IMR-90 (cell line): ENCODE data around the gene KCNIP1. TPM values are rescaled to one million over a fixed set of nuclear protein-coding genes. Genes with fewer than 3 reads are reported as not detected.

ENCODE experiments used
- ATAC-seq: fragments of 200-7000 bp; cut with Tn5 transposase; 2 replicates; pipeline ENCODE4 v1.9.1; 2020; ENCODE audit warnings: low read depth, mild to moderate bottlenecking, moderate library complexity
- BruUV-seq: library from RNA; stranded (reverse); fragments of 400-500 nt; replicated peaks from 2 replicates; lab custom pipeline; 2021; lab: Mats Ljungman, UMichigan
- CTCF ChIA-PET: fragments of 300-600 bp; formaldehyde crosslinking; extraction: SDS; loops from one replicate; lab custom pipeline; 2021; ENCODE audit warnings: antibody characterized with exemption; lab: Yijun Ruan, JAX
- POLR2A ChIA-PET: fragments of 300-600 bp; sonication (Branson Sonifier 250); formaldehyde crosslinking; loops from one replicate; lab custom pipeline; 2022; ENCODE audit warnings: antibody characterized with exemption; ENCODE audit not compliant: unreplicated experiment; lab: Charles Lee
- DNase-seq: peaks from one replicate; pipeline ENCODE4 v3.0.0; 2013
- H2AFZ ChIP-seq: replicated peaks from 2 replicates; pipeline ENCODE3; 2013; ENCODE audit warnings: low read length, mild to moderate bottlenecking; ENCODE audit not compliant: poor library complexity
- H2AK5ac ChIP-seq: 2 replicates; pipeline ENCODE4 v1.6.1; 2013; ENCODE audit warnings: low read depth, low read length, inconsistent platforms
- H2AK9ac ChIP-seq: replicated peaks from 2 replicates; pipeline ENCODE3; 2013; ENCODE audit warnings: mild to moderate bottlenecking, low read depth, low read length, moderate library complexity; ENCODE audit not compliant: poor library complexity
- H2BK120ac ChIP-seq: 2 replicates; pipeline ENCODE4 v1.6.1; 2013; ENCODE audit warnings: low read depth, low read length, inconsistent platforms
- H2BK15ac ChIP-seq: 3 replicates; pipeline ENCODE4 v1.6.1; 2013; ENCODE audit warnings: low read depth, low read length, inconsistent platforms
- H2BK20ac ChIP-seq: 2 replicates; pipeline ENCODE4 v1.6.1; 2013; ENCODE audit warnings: low read depth, mild to moderate bottlenecking, inconsistent platforms, low read length, moderate library complexity
- H2BK5ac ChIP-seq: 2 replicates; pipeline ENCODE4 v1.6.1; 2013; ENCODE audit warnings: mild to moderate bottlenecking, low read depth, low read length, inconsistent platforms; ENCODE audit not compliant: poor library complexity, severe bottlenecking
- H3K14ac ChIP-seq: replicated peaks from 2 replicates; pipeline ENCODE4 v1.6.1; 2013; ENCODE audit warnings: low read depth, low read length, inconsistent platforms
- H3K18ac ChIP-seq: 2 replicates; pipeline ENCODE4 v1.6.1; 2013; ENCODE audit warnings: low read depth, low read length, control low read depth
- H3K23ac ChIP-seq: 2 replicates; pipeline ENCODE4 v1.6.1; 2013; ENCODE audit warnings: low read depth, low read length, inconsistent platforms
- H3K27ac ChIP-seq: 2 replicates; pipeline ENCODE4 v1.5.1; 2013; ENCODE audit warnings: mild to moderate bottlenecking, control low read depth, low read length; ENCODE audit not compliant: insufficient read depth
- H3K27me3 ChIP-seq: 2 replicates; pipeline ENCODE4 v1.6.1; 2013; ENCODE audit warnings: low read length; ENCODE audit not compliant: control insufficient read depth, insufficient read depth
- H3K36me3 ChIP-seq: 2 replicates; pipeline ENCODE4 v1.6.1; 2013; ENCODE audit warnings: low read length, mixed read lengths; ENCODE audit not compliant: control insufficient read depth, insufficient read depth
- H3K4ac ChIP-seq: 2 replicates; pipeline ENCODE4 v1.6.1; 2013; ENCODE audit warnings: low read depth, low read length, inconsistent platforms
- H3K4me1 ChIP-seq: 2 replicates; pipeline ENCODE4 v1.6.1; 2013; ENCODE audit warnings: low read length, mixed read lengths; ENCODE audit not compliant: control insufficient read depth, insufficient read depth
- H3K4me2 ChIP-seq: 2 replicates; pipeline ENCODE4 v1.6.1; 2013; ENCODE audit warnings: low read depth, mild to moderate bottlenecking, control low read depth, low read length, moderate library complexity
- H3K4me3 ChIP-seq: 2 replicates; pipeline ENCODE4 v1.5.1; 2013; ENCODE audit warnings: low read depth, mild to moderate bottlenecking, control low read depth, low read length, moderate library complexity; ENCODE audit not compliant: insufficient read depth
- H3K56ac ChIP-seq: 2 replicates; pipeline ENCODE4 v1.6.1; 2013; ENCODE audit warnings: low read length, inconsistent platforms; ENCODE audit not compliant: insufficient read depth; ENCODE audit errors: extremely low read depth
- H3K79me1 ChIP-seq, 2 experiments: 2 replicates each; pipeline ENCODE4 v1.6.1; 2013; ENCODE audit warnings: low read length in 2 of 2, inconsistent platforms in 1 of 2, low read depth in 1 of 2
- H3K9ac ChIP-seq: 2 replicates; pipeline ENCODE4 v1.6.1; 2013; ENCODE audit warnings: low read depth, low read length, control low read depth
- H3K9me1 ChIP-seq: 2 replicates; pipeline ENCODE4 v1.6.1; 2013; ENCODE audit warnings: low read length, inconsistent platforms; ENCODE audit not compliant: insufficient read depth
- H3K9me3 ChIP-seq: 2 replicates; pipeline ENCODE4 v1.6.1; 2013; ENCODE audit warnings: low read length; ENCODE audit not compliant: control insufficient read depth, insufficient read depth
- H4K20me1 ChIP-seq: 2 replicates; pipeline ENCODE4 v1.6.1; 2013; ENCODE audit warnings: low read length, inconsistent platforms; ENCODE audit not compliant: insufficient read depth
- H4K5ac ChIP-seq: 2 replicates; pipeline ENCODE4 v1.6.1; 2013; ENCODE audit warnings: mild to moderate bottlenecking, low read depth, low read length, control low read depth
- H4K8ac ChIP-seq, 2 experiments: 2 replicates each; pipeline ENCODE4 v1.6.1; 2013; ENCODE audit warnings: low read depth in 2 of 2, low read length in 2 of 2, control low read depth in 1 of 2, inconsistent platforms in 1 of 2
- H4K91ac ChIP-seq: 2 replicates; pipeline ENCODE4 v1.6.1; 2013; ENCODE audit warnings: low read depth, low read length, inconsistent platforms; ENCODE audit not compliant: insufficient read depth
- CHD1 ChIP-seq: IDR thresholded peaks from 2 replicates; pipeline ENCODE4 v1.6.1; 2012; ENCODE audit warnings: low read depth, low read length, improper control_type of control experiment
- MAFK ChIP-seq: IDR thresholded peaks from 2 replicates; pipeline ENCODE4 v1.6.1; 2012; ENCODE audit warnings: low read depth, low read length, improper control_type of control experiment
- MAZ ChIP-seq: IDR thresholded peaks from 2 replicates; pipeline ENCODE4 v1.6.1; 2012; ENCODE audit warnings: low read depth, mild to moderate bottlenecking, low read length, improper control_type of control experiment, moderate library complexity, borderline replicate concordance
- NFE2L2 ChIP-seq: fragments of 150-350 bp; IDR thresholded peaks from 2 replicates; pipeline ENCODE4 v1.6.1; 2016; ENCODE audit warnings: low read depth, mild to moderate bottlenecking, low read length
- POLR2A ChIP-seq: IDR thresholded peaks from 2 replicates; pipeline ENCODE4 v1.6.1; 2012; ENCODE audit warnings: mild to moderate bottlenecking, low read depth, low read length
- RAD21 ChIP-seq: IDR thresholded peaks from 2 replicates; pipeline ENCODE4 v1.6.1; 2012; ENCODE audit warnings: low read length, improper control_type of control experiment
- RFX5 ChIP-seq: IDR thresholded peaks from 2 replicates; pipeline ENCODE4 v1.8.0; 2012; ENCODE audit warnings: low read depth, mild to moderate bottlenecking, low read length, moderate library complexity
- WGBS, 2 experiments: methylation state at CpG; one replicate each; pipeline versions ENCODE4 v1.1.5 to v1.1.7; 2013; ENCODE audit warnings: missing lambda C conversion rate in 2 of 2; ENCODE audit not compliant: insufficient read length in 1 of 2; ENCODE audit errors: extremely low coverage in 2 of 2; 5-methylcytosine and 5-hydroxymethylcytosine counted together
- dilution Hi-C: fragments of 300-500 bp; cut with HindIII; formaldehyde crosslinking; loops from one replicate; pipeline ENCODE4 v1.14.3; 2018; ENCODE audit warnings: low sequenced_read_pairs; ENCODE audit not compliant: unreplicated experiment
- in situ Hi-C: fragments of 300-500 bp; cut with MboI; formaldehyde crosslinking; loops from 3 replicates; pipeline ENCODE4 v1.14.3; 2019; ENCODE audit warnings: low sequenced_read_pairs, inconsistent platforms, mixed read lengths
- intact Hi-C: fragments of 100-400 bp; cut with micrococcal nuclease; formaldehyde crosslinking; loops from 2 replicates; pipeline ENCODE4 v1.10.0; 2022
- polyA plus RNA-seq, 3 experiments: library from polyadenylated mRNA; depleted of rRNA; stranded (reverse); fragments of >200 nt; gene quantifications; 2 replicates each; pipeline ENCODE4 v1.2.3, GENCODE V29; 2012; ENCODE audit warnings: low replicate concordance in 1 of 3
- total RNA-seq: library from RNA; depleted of rRNA; stranded (reverse); fragments of >200 nt; gene quantifications from 2 replicates; pipeline ENCODE4 v1.2.3, GENCODE V29; 2012

The KCNIP1 gene
- total and polyA plus RNA-seq, 2 of the 4 experiments (the other 2 are of a cell fraction), result not detected

- Histone ChIP-seq H2AFZ (no peak overlapping the region), H3K18ac (no peak overlapping the region), H3K9me1 (no peaks in the 10 kb centered on the region), H4K5ac (no peak overlapping the region), H3K4ac (no peak overlapping the region), H3K9ac (no peak overlapping the region), H2BK120ac (no peak overlapping the region), H3K27ac (no peak overlapping the region), H3K36me3 (no peaks in the 10 kb centered on the region), H3K56ac (no peak overlapping the region), H3K14ac (no peak overlapping the region), H2AK9ac (no peak overlapping the region), H2BK20ac (no peak overlapping the region), H4K20me1 (no peaks in the 10 kb centered on the region), H3K4me2 (no peak overlapping the region), H3K9me3 (no peaks in the 10 kb centered on the region), H3K27me3 (no peaks in the 10 kb centered on the region), H3K23ac (no peak overlapping the region), H4K91ac (no peak overlapping the region), H2BK15ac (no peak overlapping the region), H2BK5ac (no peak overlapping the region), H3K4me1 (no peaks in the 10 kb centered on the region), H3K79me1 (no peaks in the 10 kb centered on the region), H2AK5ac (no peak overlapping the region), H3K4me3 (no peak overlapping the region), H4K8ac (no peak overlapping the region)
- intact Hi-C loops (no loop called here), dilution Hi-C loops (no loop called here), in situ Hi-C loops (no loop called here)
- ChIA-PET CTCF (no interaction called here), POLR2A (no interaction called here)
- no CpG with 5 or more reads among the region's 4 CpGs for WGBS, 2 experiments
- TF ChIP-seq RAD21, result no peak
- TF ChIP-seq RFX5, result no peak
- no peak for TF ChIP-seq POLR2A
- TF ChIP-seq MAZ, result no peak
- no peak for TF ChIP-seq NFE2L2
- TF ChIP-seq CHD1, result no peak
- TF ChIP-seq MAFK, result no peak
- ATAC-seq (no peak), DNase-seq (no peak)
- no TSS peak for BruUV-seq
Measured at GRCh38 chr5:170655476-170655875, 151.7 kb downstream of the KCNIP1 start.
